ENCODE measurements around the gene ARL14EP. TPM values are rescaled to one million over a fixed set of nuclear protein-coding genes. Genes with fewer than 3 reads are reported as not detected.

ARL14EP gene
- total RNA-seq, 1 donor from 2014 or later = 54.8 TPM

DNA sequence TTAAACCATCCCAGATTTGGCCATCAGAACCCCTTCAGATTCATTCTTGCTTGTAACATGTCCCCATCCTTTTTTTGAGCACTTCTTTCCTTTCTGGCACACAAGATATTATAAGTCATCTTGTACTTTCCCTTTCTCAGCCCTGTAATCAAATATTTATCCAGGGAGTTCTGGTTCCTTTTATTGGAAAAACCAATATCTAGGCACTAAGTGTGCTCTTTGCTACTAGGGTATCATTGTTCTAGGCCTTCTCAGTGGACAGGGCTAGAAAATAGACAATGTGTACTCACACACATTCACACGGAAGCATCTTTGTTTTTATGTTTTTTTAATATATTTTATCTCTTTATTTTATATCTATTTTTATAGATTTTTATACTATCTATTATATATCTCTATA is 47.3 kb downstream of the ARL14EP start:
- peaks cover 4% of the 10 kb centered on the region for H3K4me1 Mint-ChIP-seq

DNA sequence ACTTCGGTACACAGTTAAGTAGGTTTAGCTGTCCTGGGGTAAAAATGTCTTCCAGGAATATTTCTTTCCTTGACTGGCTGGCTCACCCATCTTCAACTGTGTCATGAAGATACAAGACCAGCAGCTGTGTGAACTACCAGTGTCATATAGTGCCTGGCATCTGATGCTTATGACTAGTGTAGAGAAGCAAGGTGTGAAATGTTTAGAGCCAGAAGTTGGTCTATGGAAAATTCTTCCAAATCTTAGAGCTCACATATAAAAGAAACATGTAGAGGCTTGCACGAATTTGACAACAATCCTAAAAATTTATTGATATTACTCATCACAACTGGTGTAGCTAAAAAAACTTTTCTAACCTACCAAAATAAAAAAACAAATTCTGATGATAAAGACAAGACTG is 54.4 kb downstream of the ARL14EP start:
- H3K27ac ChIP-seq = no peak overlapping the region

More for the DNA sequence above, 47.3 kb downstream of the ARL14EP start:
- Mint-ChIP-seq H3K36me3 (no peaks in the 10 kb centered on the region), H3K4me3 (no peak overlapping the region), H3K27ac (no peak overlapping the region), H3K27me3 (ENCODE audit: insufficient read depth, low read depth) (no peaks in the 10 kb centered on the region), H3K9me3 (peaks cover 4% of the 10 kb centered on the region)
- Histone ChIP-seq H3K27me3 (no peaks in the 10 kb centered on the region), H3K9me3 (ENCODE audit: low read depth) (no peaks in the 10 kb centered on the region), H4K20me1 (ENCODE audit: low read depth) (no peaks in the 10 kb centered on the region), H3K79me2 (ENCODE audit: low read depth) (no peaks in the 10 kb centered on the region), H3K4me3 (no peak overlapping the region), H3K4me1 (peaks cover 6% of the 10 kb centered on the region), H2AFZ (replicated peaks) (no peak overlapping the region), H3K27ac (no peak overlapping the region), H3K4me2 (no peak overlapping the region), H3K9ac (no peak overlapping the region), H3F3A (ENCODE audit: low read depth) (no peaks in the 10 kb centered on the region), H3K36me3 (no peaks in the 10 kb centered on the region)
- no peak for DNase-seq (ENCODE audit: low spot score)
- TF ChIP-seq, protein P1, sequence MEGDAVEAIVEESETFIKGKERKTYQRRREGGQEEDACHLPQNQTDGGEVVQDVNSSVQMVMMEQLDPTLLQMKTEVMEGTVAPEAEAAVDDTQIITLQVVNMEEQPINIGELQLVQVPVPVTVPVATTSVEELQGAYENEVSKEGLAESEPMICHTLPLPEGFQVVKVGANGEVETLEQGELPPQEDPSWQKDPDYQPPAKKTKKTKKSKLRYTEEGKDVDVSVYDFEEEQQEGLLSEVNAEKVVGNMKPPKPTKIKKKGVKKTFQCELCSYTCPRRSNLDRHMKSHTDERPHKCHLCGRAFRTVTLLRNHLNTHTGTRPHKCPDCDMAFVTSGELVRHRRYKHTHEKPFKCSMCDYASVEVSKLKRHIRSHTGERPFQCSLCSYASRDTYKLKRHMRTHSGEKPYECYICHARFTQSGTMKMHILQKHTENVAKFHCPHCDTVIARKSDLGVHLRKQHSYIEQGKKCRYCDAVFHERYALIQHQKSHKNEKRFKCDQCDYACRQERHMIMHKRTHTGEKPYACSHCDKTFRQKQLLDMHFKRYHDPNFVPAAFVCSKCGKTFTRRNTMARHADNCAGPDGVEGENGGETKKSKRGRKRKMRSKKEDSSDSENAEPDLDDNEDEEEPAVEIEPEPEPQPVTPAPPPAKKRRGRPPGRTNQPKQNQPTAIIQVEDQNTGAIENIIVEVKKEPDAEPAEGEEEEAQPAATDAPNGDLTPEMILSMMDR (IDR thresholded peaks at IDR 0.05) = no peak
- TF ChIP-seq EZH2 (IDR thresholded peaks at IDR 0.05) (no peak), EZH2phosphoT487 (IDR thresholded peaks at IDR 0.05) (no peak)

DNA sequence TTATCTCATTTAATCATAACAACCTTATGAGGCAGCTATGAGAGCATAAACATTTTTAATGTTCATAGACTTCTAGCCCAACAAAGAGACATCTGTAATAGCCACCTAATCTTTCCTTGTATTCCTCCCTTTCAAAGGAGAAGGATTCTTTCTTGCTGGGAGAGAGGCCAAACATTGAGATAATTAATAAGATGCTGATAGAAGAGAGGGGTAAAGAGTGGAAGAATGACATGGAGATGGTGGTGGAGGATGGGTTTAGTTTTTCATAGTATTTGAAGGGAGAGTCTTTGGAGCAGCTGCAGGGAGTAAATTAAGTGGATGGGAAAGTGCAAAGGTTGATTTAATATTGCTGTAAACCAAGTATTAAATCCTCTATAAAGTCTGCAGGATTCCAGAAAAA is 57.9 kb downstream of the ARL14EP start:
- Mint-ChIP-seq H3K27ac (no peak overlapping the region), H3K36me3 (no peaks in the 10 kb centered on the region), H3K4me1 (peaks cover 13% of the 10 kb centered on the region), H3K9me3 (peaks cover under 1% of the 10 kb centered on the region), H3K27me3 (ENCODE audit: insufficient read depth, low read depth) (no peaks in the 10 kb centered on the region), H3K4me3 (no peak overlapping the region)
- no peaks in the 10 kb centered on the region for H4K20me1 ChIP-seq (ENCODE audit: low read depth)
- no peak overlapping the region for H3K4me2 ChIP-seq
- peaks cover 26% of the 10 kb centered on the region for H3K4me1 ChIP-seq
- no peak overlapping the region for H3K4me3 ChIP-seq
- no peaks in the 10 kb centered on the region for H3K27me3 ChIP-seq
- no peak for DNase-seq (ENCODE audit: low spot score)
- H3K36me3 ChIP-seq = no peaks in the 10 kb centered on the region
- no peak overlapping the region for H3K9ac ChIP-seq
- H3F3A ChIP-seq (ENCODE audit: low read depth) = peaks cover 7% of the 10 kb centered on the region
- H2AFZ ChIP-seq (replicated peaks) = no peak overlapping the region
- no peak overlapping the region for H3K27ac ChIP-seq
- no peaks in the 10 kb centered on the region for H3K79me2 ChIP-seq (ENCODE audit: low read depth)
- TF ChIP-seq, protein P1 (IDR thresholded peaks at IDR 0.05) = no peak
- TF ChIP-seq EZH2 (IDR thresholded peaks at IDR 0.05) (no peak), EZH2phosphoT487 (IDR thresholded peaks at IDR 0.05) (no peak)
- H3K9me3 ChIP-seq (ENCODE audit: low read depth) = no peaks in the 10 kb centered on the region

More for the DNA sequence above, 54.4 kb downstream of the ARL14EP start:
- Histone ChIP-seq H3K4me2 (no peak overlapping the region), H3K4me1 (peaks cover 31% of the 10 kb centered on the region), H3K9me3 (ENCODE audit: low read depth) (no peaks in the 10 kb centered on the region), H3F3A (ENCODE audit: low read depth) (peaks cover 7% of the 10 kb centered on the region), H3K79me2 (ENCODE audit: low read depth) (no peaks in the 10 kb centered on the region), H2AFZ (replicated peaks) (no peak overlapping the region), H3K4me3 (no peak overlapping the region), H3K36me3 (no peaks in the 10 kb centered on the region), H3K9ac (no peak overlapping the region), H4K20me1 (ENCODE audit: low read depth) (no peaks in the 10 kb centered on the region), H3K27me3 (no peaks in the 10 kb centered on the region)
- TF ChIP-seq EZH2 (IDR thresholded peaks at IDR 0.05) (no peak), EZH2phosphoT487 (IDR thresholded peaks at IDR 0.05) (no peak)
- TF ChIP-seq, protein P1 (IDR thresholded peaks at IDR 0.05) = no peak
- no peaks in the 10 kb centered on the region for H3K36me3 Mint-ChIP-seq
- DNase-seq (ENCODE audit: low spot score) = no peak
- no peak overlapping the region for H3K27ac Mint-ChIP-seq
- no peaks in the 10 kb centered on the region for H3K9me3 Mint-ChIP-seq
- H3K4me3 Mint-ChIP-seq = no peak overlapping the region
- H3K27me3 Mint-ChIP-seq (ENCODE audit: insufficient read depth, low read depth) = no peaks in the 10 kb centered on the region
- peaks cover 13% of the 10 kb centered on the region for H3K4me1 Mint-ChIP-seq

Measured in neural progenitor cell (in vitro differentiated cells).